ENCODE data around the gene TRO. TPM values are rescaled to one million over a fixed set of nuclear protein-coding genes. Genes with fewer than 3 reads are reported as not detected.

Gene TRO
- total and polyA plus RNA-seq, 2 donors (not counting 1 experiment from before 2014, with no cell fraction given): 1.5 to 1.7 TPM

DNA sequence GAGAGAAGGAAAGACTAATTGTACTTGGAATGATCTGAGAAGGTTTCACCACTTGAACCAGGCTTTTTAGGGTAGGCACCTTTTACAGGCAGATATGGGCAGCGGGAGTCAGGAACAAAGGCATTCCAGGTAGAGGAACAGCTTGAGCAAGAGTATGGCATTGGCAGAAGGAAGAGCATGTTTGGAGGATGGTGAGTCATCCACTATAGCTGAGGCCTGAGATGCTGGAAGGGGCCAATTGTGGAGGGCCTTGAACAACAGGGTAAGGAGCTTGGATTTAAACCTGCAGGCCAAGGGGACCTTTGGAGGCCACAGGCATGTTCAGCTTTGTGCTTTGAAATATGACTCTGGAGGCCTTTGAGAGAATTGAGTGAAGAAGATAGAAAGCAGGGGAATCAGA lies 41.1 kb downstream of the TRO start:
- Mint-ChIP-seq H3K27me3 (no peaks in the 10 kb centered on the region), H3K4me3 (no peak overlapping the region), H3K4me1 (no peaks in the 10 kb centered on the region), H3K27ac (no peak overlapping the region), H3K9me3 (ENCODE audit: insufficient read depth) (no peaks in the 10 kb centered on the region)
- CTCF ChIA-PET: no interaction called here
- Histone ChIP-seq H2AFZ (ENCODE audit: insufficient read depth, low read depth, low read length, poor library complexity, severe bottlenecking) (no peak overlapping the region), H3K27me3 (replicated peaks in 1 of 4; ENCODE audit: control extremely low read depth in 1 of 4, control insufficient read depth in 3 of 4, insufficient read depth in 4 of 4, low read length in 3 of 4) (no peaks in the 10 kb centered on the region), H3K36me3 (replicated peaks in 1 of 2; ENCODE audit: control extremely low read depth in 1 of 2, control insufficient read depth in 1 of 2, extremely low read depth in 1 of 2, insufficient read depth in 2 of 2, low read length in 1 of 2) (no peaks in the 10 kb centered on the region), H3K79me2 (ENCODE audit: control insufficient read depth, insufficient read depth, low read length) (no peaks in the 10 kb centered on the region), H3K4me3 (ENCODE audit: control extremely low read depth in 1 of 5, extremely low read depth in 1 of 5, insufficient read depth in 1 of 5, low read depth in 2 of 5, low read length in 4 of 5) (no peak overlapping the region), H3K27ac (ENCODE audit: low read length in 2 of 2) (no peak overlapping the region), H3K4me1 (ENCODE audit: control insufficient read depth in 2 of 2, insufficient read depth in 2 of 2, low read length in 2 of 2) (no peaks in the 10 kb centered on the region), H3K4me2 (replicated peaks; ENCODE audit: low read depth, low read length, poor library complexity, severe bottlenecking) (no peak overlapping the region), H3K9ac (ENCODE audit: low read length) (no peak overlapping the region), H4K20me1 (ENCODE audit: control insufficient read depth, insufficient read depth, low read length, poor library complexity, severe bottlenecking) (no peaks in the 10 kb centered on the region), H3K9me3 (ENCODE audit: control extremely low read depth in 1 of 3, control insufficient read depth in 2 of 3, insufficient read depth in 1 of 3, low read length in 2 of 3) (no peaks in the 10 kb centered on the region)
- DNase-seq (no peak), ATAC-seq (ENCODE audit: low read depth) (no peak)
- POLR2A ChIA-PET: no interaction called here
- WGBS (ENCODE audit: insufficient coverage): 100% methylated on average over 1 of the region's 1 CpG
- intact Hi-C loops (cut with micrococcal nuclease): no loop called here
- TF ChIP-seq CTCF (IDR thresholded peaks at IDR 0.05) (no peak), EZH2 (IDR thresholded peaks at IDR 0.05; ENCODE audit: borderline replicate concordance, insufficient read depth, low read depth, low read length, poor library complexity, severe bottlenecking) (no peak)

DNA sequence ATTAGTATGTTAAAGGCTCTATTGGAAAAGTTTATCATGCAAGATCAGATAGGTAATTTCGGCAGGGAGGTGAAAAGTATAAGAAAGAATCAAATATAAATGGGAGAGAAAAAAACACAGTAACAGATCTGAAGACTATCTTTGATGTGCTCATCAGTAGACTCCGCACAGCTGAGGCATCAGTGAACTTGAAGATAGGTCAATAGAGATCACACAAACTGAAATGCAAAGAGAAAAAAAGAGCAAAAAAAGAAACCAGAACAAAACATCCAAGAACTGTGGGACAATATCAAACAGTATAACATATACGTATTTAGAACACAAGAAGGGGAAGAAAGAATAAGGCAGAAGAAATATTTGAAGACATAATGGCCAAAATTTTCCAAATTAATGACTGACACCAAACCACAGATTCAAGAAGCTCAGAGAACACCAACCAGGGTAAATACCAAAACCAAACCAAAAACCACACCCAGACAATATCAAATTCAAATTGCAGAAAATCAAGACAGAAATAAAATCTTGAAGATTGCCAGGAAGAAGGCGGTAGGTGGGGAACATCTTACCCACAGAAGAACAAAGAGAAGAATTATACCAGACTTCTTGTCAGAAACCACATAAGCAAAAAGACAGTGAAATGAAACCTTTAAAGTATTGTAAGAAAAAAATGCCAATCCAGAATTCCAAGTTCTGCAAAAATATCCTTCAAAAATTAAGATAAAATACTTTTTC lies 44.3 kb downstream of the TRO start:
- Mint-ChIP-seq H3K27me3 (no peaks in the 10 kb centered on the region), H3K4me1 (no peaks in the 10 kb centered on the region), H3K9me3 (ENCODE audit: insufficient read depth) (no peaks in the 10 kb centered on the region), H3K27ac (no peak overlapping the region), H3K4me3 (no peak overlapping the region)
- Histone ChIP-seq H3K27me3 (replicated peaks in 1 of 4; ENCODE audit: control extremely low read depth in 1 of 4, control insufficient read depth in 3 of 4, insufficient read depth in 4 of 4, low read length in 3 of 4) (no peaks in the 10 kb centered on the region), H3K4me2 (replicated peaks; ENCODE audit: low read depth, low read length, poor library complexity, severe bottlenecking) (no peak overlapping the region), H3K4me1 (ENCODE audit: control insufficient read depth in 2 of 2, insufficient read depth in 2 of 2, low read length in 2 of 2) (no peaks in the 10 kb centered on the region), H2AFZ (ENCODE audit: insufficient read depth, low read depth, low read length, poor library complexity, severe bottlenecking) (no peak overlapping the region), H3K27ac (ENCODE audit: low read length in 2 of 2) (no peak overlapping the region), H3K9me3 (ENCODE audit: control extremely low read depth in 1 of 3, control insufficient read depth in 2 of 3, insufficient read depth in 1 of 3, low read length in 2 of 3) (no peaks in the 10 kb centered on the region), H3K36me3 (replicated peaks in 1 of 2; ENCODE audit: control extremely low read depth in 1 of 2, control insufficient read depth in 1 of 2, extremely low read depth in 1 of 2, insufficient read depth in 2 of 2, low read length in 1 of 2) (no peaks in the 10 kb centered on the region), H3K9ac (ENCODE audit: low read length) (no peak overlapping the region), H3K79me2 (ENCODE audit: control insufficient read depth, insufficient read depth, low read length) (no peaks in the 10 kb centered on the region), H3K4me3 (ENCODE audit: control extremely low read depth in 1 of 5, extremely low read depth in 1 of 5, insufficient read depth in 1 of 5, low read depth in 2 of 5, low read length in 4 of 5) (no peak overlapping the region), H4K20me1 (ENCODE audit: control insufficient read depth, insufficient read depth, low read length, poor library complexity, severe bottlenecking) (no peaks in the 10 kb centered on the region)
- WGBS (ENCODE audit: insufficient coverage): no CpG with 5 or more reads among the region's 4 CpGs
- ATAC-seq (ENCODE audit: low read depth): no peak
- intact Hi-C loops (cut with micrococcal nuclease): no loop called here
- ChIA-PET CTCF (no interaction called here), POLR2A (no interaction called here)
- DNase-seq: no peak
- TF ChIP-seq CTCF (IDR thresholded peaks at IDR 0.05) (no peak), EZH2 (IDR thresholded peaks at IDR 0.05; ENCODE audit: borderline replicate concordance, insufficient read depth, low read depth, low read length, poor library complexity, severe bottlenecking) (no peak)

Data from B cell (primary cell).